Measurements from ENCODE around the gene SOCS6. TPM values are rescaled to one million over a fixed set of nuclear protein-coding genes. Genes with fewer than 3 reads are reported as not detected.
A peak's percentile ranks its signal among the peaks of the same experiment; 100 is the strongest.

Gene SOCS6
- total and polyA plus RNA-seq, 2 of the 13 experiments (the other 11 are each of a cell fraction or from before 2014, with no cell fraction given) = 18.6 to 38.3 TPM

DNA sequence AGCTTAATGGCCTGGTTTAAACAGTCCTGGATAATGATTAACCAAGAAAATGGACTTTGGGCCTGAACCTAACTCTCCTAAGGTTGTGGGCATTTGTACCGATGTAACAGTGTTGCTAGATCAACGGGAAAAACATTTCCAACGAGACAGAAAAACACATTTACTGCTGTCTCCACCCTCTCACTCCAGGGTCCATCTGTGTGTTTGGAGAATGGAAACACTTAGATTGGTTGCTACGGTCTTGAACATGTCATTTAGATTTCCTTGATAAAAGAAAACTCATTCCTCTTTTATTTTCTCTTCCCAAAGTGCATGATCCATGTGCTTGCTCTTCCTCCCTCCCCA is 88.0 kb downstream of the SOCS6 start (continued):
- TF ChIP-seq, protein P1, sequence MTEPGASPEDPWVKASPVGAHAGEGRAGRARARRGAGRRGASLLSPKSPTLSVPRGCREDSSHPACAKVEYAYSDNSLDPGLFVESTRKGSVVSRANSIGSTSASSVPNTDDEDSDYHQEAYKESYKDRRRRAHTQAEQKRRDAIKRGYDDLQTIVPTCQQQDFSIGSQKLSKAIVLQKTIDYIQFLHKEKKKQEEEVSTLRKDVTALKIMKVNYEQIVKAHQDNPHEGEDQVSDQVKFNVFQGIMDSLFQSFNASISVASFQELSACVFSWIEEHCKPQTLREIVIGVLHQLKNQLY (CRISPR knock-in tag; IDR thresholded peaks at IDR 0.05) = peak; percentile 72; the same call in 1 of the 2 replicates
- TF ChIP-seq TAF15 (IDR thresholded peaks at IDR 0.05; ENCODE audit: low read depth, low read length, poor library complexity, severe bottlenecking) (no peak), SATB2 (CRISPR knock-in tag; IDR thresholded peaks at IDR 0.05) (no peak), ZNF234 (CRISPR knock-in tag; conservative IDR thresholded peaks at IDR 0.05) (no peak), NPAS2 (CRISPR knock-in tag; IDR thresholded peaks at IDR 0.05; ENCODE audit: borderline replicate concordance) (no peak), ZNF101 (CRISPR knock-in tag; IDR thresholded peaks at IDR 0.05; ENCODE audit: borderline replicate concordance, low read depth) (no peak), MEIS2 (CRISPR knock-in tag; IDR thresholded peaks at IDR 0.05) (no peak), SAFB2 (CRISPR knock-in tag; IDR thresholded peaks at IDR 0.05; ENCODE audit: borderline replicate concordance, low read depth) (peak; percentile 24; the same call in 1 of the 2 replicates), RBFOX2 (IDR thresholded peaks at IDR 0.05; ENCODE audit: low read depth, low read length) (peak; percentile 83), ZNF24 (IDR thresholded peaks at IDR 0.05) (no peak), NCOA2 (CRISPR knock-in tag; IDR thresholded peaks at IDR 0.05) (peak; percentile 52), GPN1 (CRISPR knock-in tag; IDR thresholded peaks at IDR 0.05; ENCODE audit: borderline replicate concordance) (no peak)
- TF ChIP-seq, protein P2, sequence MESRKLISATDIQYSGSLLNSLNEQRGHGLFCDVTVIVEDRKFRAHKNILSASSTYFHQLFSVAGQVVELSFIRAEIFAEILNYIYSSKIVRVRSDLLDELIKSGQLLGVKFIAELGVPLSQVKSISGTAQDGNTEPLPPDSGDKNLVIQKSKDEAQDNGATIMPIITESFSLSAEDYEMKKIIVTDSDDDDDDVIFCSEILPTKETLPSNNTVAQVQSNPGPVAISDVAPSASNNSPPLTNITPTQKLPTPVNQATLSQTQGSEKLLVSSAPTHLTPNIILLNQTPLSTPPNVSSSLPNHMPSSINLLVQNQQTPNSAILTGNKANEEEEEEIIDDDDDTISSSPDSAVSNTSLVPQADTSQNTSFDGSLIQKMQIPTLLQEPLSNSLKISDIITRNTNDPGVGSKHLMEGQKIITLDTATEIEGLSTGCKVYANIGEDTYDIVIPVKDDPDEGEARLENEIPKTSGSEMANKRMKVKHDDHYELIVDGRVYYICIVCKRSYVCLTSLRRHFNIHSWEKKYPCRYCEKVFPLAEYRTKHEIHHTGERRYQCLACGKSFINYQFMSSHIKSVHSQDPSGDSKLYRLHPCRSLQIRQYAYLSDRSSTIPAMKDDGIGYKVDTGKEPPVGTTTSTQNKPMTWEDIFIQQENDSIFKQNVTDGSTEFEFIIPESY (CRISPR knock-in tag; IDR thresholded peaks at IDR 0.05) = no peak
- TF ChIP-seq, protein P3, sequence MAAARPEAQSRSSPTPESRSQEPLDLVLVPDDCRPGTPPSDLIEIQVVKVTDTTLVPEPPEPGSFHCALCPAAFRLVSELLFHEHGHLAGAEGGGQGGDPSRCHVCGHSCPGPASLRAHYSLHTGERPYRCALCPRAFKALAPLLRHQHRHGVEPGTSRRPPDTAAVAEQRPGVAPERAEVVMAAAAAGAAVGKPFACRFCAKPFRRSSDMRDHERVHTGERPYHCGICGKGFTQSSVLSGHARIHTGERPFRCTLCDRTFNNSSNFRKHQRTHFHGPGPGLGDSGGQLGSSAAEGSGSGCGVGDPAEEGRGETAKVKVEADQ (CRISPR knock-in tag; IDR thresholded peaks at IDR 0.05; ENCODE audit: borderline replicate concordance) = no peak
- TF ChIP-seq, protein P4, sequence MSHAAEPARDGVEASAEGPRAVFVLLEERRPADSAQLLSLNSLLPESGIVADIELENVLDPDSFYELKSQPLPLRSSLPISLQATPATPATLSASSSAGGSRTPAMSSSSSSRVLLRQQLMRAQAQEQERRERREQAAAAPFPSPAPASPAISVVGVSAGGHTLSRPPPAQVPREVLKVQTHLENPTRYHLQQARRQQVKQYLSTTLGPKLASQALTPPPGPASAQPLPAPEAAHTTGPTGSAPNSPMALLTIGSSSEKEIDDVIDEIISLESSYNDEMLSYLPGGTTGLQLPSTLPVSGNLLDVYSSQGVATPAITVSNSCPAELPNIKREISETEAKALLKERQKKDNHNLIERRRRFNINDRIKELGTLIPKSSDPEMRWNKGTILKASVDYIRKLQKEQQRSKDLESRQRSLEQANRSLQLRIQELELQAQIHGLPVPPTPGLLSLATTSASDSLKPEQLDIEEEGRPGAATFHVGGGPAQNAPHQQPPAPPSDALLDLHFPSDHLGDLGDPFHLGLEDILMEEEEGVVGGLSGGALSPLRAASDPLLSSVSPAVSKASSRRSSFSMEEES (CRISPR knock-in tag; IDR thresholded peaks at IDR 0.05) = peak; percentile 45; the same call in 1 of the 2 replicates
- TF ChIP-seq, protein P5, sequence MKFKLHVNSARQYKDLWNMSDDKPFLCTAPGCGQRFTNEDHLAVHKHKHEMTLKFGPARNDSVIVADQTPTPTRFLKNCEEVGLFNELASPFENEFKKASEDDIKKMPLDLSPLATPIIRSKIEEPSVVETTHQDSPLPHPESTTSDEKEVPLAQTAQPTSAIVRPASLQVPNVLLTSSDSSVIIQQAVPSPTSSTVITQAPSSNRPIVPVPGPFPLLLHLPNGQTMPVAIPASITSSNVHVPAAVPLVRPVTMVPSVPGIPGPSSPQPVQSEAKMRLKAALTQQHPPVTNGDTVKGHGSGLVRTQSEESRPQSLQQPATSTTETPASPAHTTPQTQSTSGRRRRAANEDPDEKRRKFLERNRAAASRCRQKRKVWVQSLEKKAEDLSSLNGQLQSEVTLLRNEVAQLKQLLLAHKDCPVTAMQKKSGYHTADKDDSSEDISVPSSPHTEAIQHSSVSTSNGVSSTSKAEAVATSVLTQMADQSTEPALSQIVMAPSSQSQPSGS (CRISPR knock-in tag; IDR thresholded peaks at IDR 0.05) = no peak
- TF ChIP-seq, protein P6, sequence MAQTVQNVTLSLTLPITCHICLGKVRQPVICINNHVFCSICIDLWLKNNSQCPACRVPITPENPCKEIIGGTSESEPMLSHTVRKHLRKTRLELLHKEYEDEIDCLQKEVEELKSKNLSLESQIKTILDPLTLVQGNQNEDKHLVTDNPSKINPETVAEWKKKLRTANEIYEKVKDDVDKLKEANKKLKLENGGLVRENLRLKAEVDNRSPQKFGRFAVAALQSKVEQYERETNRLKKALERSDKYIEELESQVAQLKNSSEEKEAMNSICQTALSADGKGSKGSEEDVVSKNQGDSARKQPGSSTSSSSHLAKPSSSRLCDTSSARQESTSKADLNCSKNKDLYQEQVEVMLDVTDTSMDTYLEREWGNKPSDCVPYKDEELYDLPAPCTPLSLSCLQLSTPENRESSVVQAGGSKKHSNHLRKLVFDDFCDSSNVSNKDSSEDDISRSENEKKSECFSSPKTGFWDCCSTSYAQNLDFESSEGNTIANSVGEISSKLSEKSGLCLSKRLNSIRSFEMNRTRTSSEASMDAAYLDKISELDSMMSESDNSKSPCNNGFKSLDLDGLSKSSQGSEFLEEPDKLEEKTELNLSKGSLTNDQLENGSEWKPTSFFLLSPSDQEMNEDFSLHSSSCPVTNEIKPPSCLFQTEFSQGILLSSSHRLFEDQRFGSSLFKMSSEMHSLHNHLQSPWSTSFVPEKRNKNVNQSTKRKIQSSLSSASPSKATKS (CRISPR knock-in tag; IDR thresholded peaks at IDR 0.05) = no peak
- TF ChIP-seq, protein P7, sequence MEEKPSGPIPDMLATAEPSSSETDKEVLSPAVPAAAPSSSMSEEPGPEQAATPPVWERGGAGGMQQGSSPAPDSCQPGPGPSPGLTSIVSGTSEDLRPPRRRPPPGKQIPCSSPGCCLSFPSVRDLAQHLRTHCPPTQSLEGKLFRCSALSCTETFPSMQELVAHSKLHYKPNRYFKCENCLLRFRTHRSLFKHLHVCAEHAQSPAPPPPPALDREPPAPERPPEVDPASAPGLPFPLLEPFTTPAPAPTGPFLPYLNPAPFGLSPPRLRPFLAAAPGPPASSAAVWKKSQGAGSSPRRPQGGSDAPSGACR (CRISPR knock-in tag; IDR thresholded peaks at IDR 0.05) = no peak
- TF ChIP-seq, protein P8, sequence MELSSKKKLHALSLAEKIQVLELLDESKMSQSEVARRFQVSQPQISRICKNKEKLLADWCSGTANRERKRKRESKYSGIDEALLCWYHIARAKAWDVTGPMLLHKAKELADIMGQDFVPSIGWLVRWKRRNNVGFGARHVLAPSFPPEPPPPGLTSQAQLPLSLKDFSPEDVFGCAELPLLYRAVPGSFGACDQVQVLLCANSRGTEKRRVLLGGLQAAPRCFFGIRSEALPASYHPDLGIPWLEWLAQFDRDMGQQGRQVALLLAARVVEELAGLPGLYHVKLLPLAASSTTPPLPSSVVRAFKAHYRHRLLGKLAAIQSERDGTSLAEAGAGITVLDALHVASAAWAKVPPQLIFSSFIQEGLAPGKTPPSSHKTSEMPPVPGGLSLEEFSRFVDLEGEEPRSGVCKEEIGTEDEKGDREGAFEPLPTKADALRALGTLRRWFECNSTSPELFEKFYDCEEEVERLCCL (CRISPR knock-in tag; IDR thresholded peaks at IDR 0.05; ENCODE audit: borderline replicate concordance) = no peak

Data from HepG2 (cell line).